Mucosa of descending colon (tissue), 3 donors: Measurements from ENCODE around the gene TMEM135. TPM values are rescaled to one million over a fixed set of nuclear protein-coding genes. Genes with fewer than 3 reads are reported as not detected.

Experiments
- ATAC-seq: fragments of 200-7000 bp; cut with Tn5 transposase; one replicate; pipeline ENCODE4 v1.9.1; 2020; ENCODE audit warnings: mild to moderate bottlenecking, moderate library complexity
- DNase-seq, 3 donors: peaks; one replicate each; pipeline ENCODE4 v3.0.0-alpha.2; 2020
- H3K36me3 ChIP-seq: fragments of 200-600 bp; one replicate; pipeline ENCODE4 v1.8.0; 2021; ENCODE audit warnings: low read depth, mild to moderate bottlenecking
- H3K4me1 ChIP-seq: fragments of 200-600 bp; one replicate; pipeline ENCODE4 v1.8.0; 2021; ENCODE audit warnings: low read depth, mild to moderate bottlenecking
- H3K4me3 ChIP-seq: fragments of 200-600 bp; one replicate; pipeline ENCODE4 v1.8.0; 2021; ENCODE audit warnings: mild to moderate bottlenecking
- H3K9me3 ChIP-seq: fragments of 200-600 bp; one replicate; pipeline ENCODE4 v1.8.0; 2021; ENCODE audit warnings: mild to moderate bottlenecking
- intact Hi-C, 2 donors: fragments of 100-400 bp; cut with DNase I in 1 of 2; cut with micrococcal nuclease in 1 of 2; formaldehyde crosslinking; loops; one replicate each; pipeline versions ENCODE4 v1.11.0 to v1.11.1; 2022; cut with DNase I, micrococcal nuclease
- total RNA-seq, 3 donors: library from RNA; stranded (reverse); fragmentation: NEBNext Ultra II Directional in 2 of 3; extraction: Animal tissue kit (Norgen Biotek cat#: 25700) in 2 of 3; gene quantifications; one replicate each; pipeline versions ENCODE4 v1.2.1 to v1.2.4, GENCODE V29; 2021 to 2023
- TF ChIP-seq, protein P1 (sequence below): fragments of 200-600 bp; IDR thresholded peaks from one replicate; pipeline ENCODE4 v1.8.0; 2022; ENCODE audit warnings: antibody characterized with exemption, mild to moderate bottlenecking
- donor health status: DM: no; HTN: no; CAD: no; lungs with moderate emphysema.
- donor health status: DM: no; HTN: no; CAD: no.
- donor health status: DM: no; HTN: yes; CAD: no.

TMEM135 gene
- total RNA-seq, 3 donors from 2014 or later: 32.8 to 37.6 (median 37.0) TPM

- TF ChIP-seq, protein P1, sequence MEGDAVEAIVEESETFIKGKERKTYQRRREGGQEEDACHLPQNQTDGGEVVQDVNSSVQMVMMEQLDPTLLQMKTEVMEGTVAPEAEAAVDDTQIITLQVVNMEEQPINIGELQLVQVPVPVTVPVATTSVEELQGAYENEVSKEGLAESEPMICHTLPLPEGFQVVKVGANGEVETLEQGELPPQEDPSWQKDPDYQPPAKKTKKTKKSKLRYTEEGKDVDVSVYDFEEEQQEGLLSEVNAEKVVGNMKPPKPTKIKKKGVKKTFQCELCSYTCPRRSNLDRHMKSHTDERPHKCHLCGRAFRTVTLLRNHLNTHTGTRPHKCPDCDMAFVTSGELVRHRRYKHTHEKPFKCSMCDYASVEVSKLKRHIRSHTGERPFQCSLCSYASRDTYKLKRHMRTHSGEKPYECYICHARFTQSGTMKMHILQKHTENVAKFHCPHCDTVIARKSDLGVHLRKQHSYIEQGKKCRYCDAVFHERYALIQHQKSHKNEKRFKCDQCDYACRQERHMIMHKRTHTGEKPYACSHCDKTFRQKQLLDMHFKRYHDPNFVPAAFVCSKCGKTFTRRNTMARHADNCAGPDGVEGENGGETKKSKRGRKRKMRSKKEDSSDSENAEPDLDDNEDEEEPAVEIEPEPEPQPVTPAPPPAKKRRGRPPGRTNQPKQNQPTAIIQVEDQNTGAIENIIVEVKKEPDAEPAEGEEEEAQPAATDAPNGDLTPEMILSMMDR: no peak
- Histone ChIP-seq H3K4me1 (no peaks in the 10 kb centered on the region), H3K9me3 (no peaks in the 10 kb centered on the region), H3K36me3 (no peaks in the 10 kb centered on the region), H3K4me3 (no peak overlapping the region)
- no peak for ATAC-seq
- intact Hi-C loops: no loop called here
- DNase-seq: no peak
These were observed 331.2 kb downstream of the TMEM135 start for GRCh38 chr11:87368858-87369480.

GRCh38 chr11:87369888-87370287, 332.2 kb downstream of the TMEM135 start:
- TF ChIP-seq, protein P1: no peak
- H3K4me1 ChIP-seq: no peaks in the 10 kb centered on the region
- intact Hi-C loops: no loop called here
- H3K4me3 ChIP-seq: no peak overlapping the region
- no peaks in the 10 kb centered on the region for H3K9me3 ChIP-seq
- no peaks in the 10 kb centered on the region for H3K36me3 ChIP-seq
- ATAC-seq (no peak), DNase-seq (no peak)

- Histone ChIP-seq H3K9me3 (no peaks in the 10 kb centered on the region), H3K4me1 (no peaks in the 10 kb centered on the region), H3K4me3 (no peak overlapping the region), H3K36me3 (no peaks in the 10 kb centered on the region)
- ATAC-seq (no peak), DNase-seq (no peak)
- intact Hi-C loops: no loop called here
- TF ChIP-seq, protein P1: no peak
These were observed 334.3 kb downstream of the TMEM135 start for GRCh38 chr11:87372065-87372464.

Other genes starting within 250 kb of the TMEM135 start
- gene PRSS23, start 237.4 kb upstream of the TMEM135 start, total RNA-seq: 100 to 1,000 TPM in 2 of 3 donors, 10 to 100 TPM in 1; 75.0 to 128 (median 122) TPM
- gene FZD4, start 82.5 kb upstream of the TMEM135 start, total RNA-seq: 10 to 100 TPM in 1 of 3 donors, 1 to 10 TPM in 2; 4.7 to 33.7 (median 7.9) TPM